Retinal pigment epithelial cell (primary cell): ENCODE data around the gene PPP1R37.

Experiments used
- DNase-seq: peaks from one replicate; pipeline ENCODE4 v3.0.0-alpha.2; 2010; ENCODE audit warnings: low read depth
- H3K4me3 ChIP-seq: 2 replicates; pipeline ENCODE4 v1.5.1; 2011; ENCODE audit warnings: mild to moderate bottlenecking, low read length, control low read depth, moderate library complexity
- TF ChIP-seq, protein P1 (sequence below): conservative IDR thresholded peaks from 2 replicates; pipeline ENCODE4 v1.5.1; 2011; ENCODE audit warnings: low read depth, low read length, control low read depth, inconsistent platforms

PPP1R37 gene

DNA sequence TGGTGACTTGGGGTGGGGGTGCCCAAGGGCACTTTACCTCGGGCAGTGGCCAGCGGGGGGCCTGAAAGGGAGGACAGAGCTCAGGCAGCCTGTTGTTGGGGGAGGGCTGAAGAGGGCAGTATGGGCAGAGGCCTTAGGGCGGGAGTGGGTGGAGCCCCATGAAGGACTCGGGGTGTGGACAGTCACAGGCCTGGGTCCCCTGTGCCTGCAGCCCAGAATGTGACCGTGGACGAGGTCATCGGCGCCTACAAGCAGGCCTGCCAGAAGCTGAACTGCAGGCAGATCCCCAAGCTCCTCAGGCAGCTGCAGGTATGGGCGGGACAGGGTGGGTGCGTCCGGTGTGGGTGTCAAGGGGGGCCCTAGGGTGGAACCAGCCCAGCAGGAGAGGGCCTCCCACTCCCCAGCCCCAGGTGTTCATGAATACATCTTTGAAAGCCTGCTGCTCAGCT is 45.3 kb downstream of the PPP1R37 start:
- H3K4me3 ChIP-seq: no peak overlapping the region
- DNase-seq: no peak
- TF ChIP-seq, protein P1, sequence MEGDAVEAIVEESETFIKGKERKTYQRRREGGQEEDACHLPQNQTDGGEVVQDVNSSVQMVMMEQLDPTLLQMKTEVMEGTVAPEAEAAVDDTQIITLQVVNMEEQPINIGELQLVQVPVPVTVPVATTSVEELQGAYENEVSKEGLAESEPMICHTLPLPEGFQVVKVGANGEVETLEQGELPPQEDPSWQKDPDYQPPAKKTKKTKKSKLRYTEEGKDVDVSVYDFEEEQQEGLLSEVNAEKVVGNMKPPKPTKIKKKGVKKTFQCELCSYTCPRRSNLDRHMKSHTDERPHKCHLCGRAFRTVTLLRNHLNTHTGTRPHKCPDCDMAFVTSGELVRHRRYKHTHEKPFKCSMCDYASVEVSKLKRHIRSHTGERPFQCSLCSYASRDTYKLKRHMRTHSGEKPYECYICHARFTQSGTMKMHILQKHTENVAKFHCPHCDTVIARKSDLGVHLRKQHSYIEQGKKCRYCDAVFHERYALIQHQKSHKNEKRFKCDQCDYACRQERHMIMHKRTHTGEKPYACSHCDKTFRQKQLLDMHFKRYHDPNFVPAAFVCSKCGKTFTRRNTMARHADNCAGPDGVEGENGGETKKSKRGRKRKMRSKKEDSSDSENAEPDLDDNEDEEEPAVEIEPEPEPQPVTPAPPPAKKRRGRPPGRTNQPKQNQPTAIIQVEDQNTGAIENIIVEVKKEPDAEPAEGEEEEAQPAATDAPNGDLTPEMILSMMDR: no peak

DNA sequence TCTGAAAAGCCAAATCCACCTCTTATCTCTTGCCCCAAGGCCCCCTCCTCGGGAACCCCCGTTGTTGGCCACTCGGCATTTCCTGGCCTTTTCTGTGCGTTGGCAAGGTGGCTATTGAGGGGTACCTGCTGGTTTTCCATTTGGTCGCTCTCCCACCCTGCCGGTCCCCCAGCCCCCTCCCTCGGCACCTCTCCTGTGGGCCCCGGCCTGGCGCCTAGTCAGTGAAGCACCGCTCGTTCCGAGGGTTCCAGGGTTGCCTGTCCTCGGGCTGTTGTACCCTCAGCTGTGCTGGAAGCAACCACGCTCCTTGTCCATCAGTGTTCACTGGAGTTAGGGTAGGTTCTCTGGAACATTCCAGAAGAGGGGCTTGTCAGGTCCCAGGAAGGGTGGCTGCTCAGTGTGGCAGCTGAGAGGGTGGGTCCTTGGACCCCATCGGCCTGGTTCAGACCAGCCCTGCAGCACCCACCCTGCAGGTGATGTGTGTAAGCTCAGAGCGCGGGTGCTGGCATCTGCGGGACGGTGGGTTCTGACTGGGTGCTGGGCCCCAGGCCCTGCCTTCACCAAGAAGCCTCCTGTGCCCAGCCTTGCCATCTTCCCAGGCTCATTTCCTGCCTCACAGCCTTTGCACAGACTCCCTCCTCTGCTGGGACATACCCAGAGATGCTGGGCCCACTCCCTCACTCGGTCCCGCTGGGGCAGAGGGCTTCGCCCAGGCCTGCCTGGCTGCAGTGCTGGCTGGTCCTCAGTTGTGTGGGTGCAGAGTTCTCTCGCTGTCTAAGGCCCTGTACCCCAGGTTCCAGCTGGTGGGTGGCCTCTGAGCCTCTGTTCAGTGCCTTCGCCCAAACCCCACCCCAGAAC is 46.5 kb downstream of the PPP1R37 start:
- H3K4me3 ChIP-seq: no peak overlapping the region
- DNase-seq: no peak
- TF ChIP-seq, protein P1: no peak

DNA sequence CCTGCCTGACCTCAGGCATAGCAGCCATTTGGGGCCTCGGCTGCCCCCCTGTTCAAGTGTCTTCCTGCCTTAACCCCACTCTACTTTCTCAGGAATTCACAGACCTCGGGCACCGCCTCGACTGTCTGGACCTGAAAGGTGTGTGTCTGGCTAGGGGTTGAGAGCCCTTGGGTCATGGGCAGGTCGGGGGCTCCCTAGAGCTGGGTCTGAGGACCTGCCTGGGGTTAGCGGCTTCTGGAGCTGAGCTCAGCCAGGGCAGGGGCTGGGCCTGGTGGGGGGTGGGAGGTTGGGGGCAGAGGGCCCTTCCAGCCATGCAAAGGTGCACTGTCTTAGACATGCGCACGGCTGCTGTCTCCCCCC is 47.1 kb downstream of the PPP1R37 start:
- TF ChIP-seq, protein P1: no peak
- no peak overlapping the region for H3K4me3 ChIP-seq
- DNase-seq: no peak

DNA sequence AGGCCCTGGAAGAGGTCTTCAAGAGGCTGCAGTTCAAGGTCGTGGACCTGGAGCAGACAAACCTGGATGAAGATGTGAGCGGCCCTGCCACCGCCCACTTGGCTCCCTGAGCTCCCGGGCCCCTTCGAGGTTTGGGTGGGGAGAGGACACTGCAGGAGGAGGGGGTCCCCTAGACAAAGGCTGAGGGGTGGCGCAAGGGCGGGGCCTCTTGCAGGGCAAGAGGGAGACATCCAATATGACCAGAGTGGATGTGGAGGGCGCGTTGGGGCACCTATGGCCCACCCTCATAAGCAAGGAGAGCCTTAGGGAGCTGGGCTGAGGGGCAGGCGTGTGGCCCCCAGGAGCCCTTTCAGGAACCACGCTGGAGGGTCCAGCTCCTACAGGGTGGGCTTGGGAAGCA is 47.6 kb downstream of the PPP1R37 start:
- no peak overlapping the region for H3K4me3 ChIP-seq
- DNase-seq: no peak
- TF ChIP-seq, protein P1: no peak

DNA sequence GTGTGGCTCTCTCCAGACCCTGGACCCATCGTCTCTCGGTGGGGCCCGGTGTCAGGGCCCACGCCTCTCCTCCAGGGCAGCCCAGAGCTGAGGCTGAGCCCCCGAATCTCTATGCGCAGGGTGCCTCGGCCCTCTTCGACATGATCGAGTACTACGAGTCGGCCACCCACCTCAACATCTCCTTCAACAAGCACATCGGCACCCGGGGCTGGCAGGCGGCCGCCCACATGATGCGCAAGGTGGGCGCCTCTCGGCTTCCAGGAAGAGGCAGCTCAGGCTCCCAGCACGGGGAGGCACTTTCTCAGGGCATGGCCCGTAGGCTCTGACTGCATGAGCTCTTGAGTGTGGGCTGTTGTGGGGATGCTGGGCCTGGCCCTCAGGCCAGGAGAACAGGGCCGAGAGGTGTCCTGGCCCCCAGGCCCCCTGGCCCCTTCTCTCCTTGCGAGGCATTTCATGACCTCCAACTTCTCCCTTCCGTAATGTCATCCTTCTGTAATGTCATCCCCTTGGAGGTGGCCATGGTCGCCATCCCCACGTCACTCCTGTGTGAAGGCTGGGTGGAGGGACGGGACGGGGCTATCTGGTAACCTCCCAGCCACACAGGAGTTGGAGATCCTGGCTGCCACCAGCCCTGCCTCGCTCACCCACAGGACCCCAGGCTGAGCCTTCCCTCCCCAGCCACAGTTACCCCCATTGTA is 48.4 kb downstream of the PPP1R37 start:
- TF ChIP-seq, protein P1: no peak
- no peak overlapping the region for H3K4me3 ChIP-seq
- DNase-seq: no peak

DNA sequence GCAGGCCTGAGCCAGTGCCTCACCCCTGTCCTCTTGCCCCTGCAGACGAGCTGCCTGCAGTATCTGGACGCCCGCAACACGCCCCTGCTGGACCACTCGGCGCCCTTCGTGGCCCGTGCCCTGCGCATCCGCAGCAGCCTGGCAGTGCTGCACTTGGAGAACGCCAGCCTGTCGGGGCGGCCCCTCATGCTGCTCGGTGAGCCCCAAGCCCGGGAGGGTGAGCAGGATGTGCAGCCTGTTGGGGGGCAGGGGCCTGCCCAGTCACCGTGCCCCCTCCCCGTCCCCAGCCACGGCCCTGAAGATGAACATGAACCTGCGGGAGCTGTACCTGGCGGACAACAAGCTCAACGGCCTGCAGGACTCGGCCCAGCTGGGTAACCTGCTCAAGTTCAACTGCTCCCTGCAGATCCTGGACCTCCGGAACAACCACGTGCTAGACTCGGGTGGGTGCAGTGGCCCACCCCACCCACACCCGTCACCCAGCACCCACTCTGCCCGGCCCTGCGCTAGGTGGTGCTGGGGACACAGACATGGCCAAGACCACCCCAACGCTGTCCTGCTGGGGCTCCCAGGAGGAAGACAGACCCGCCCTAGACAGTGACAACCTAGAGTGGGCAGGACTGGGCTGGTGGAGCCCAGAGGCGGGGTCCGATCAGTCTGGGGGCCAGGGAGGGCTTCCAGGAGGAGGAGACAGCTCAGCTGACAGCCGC is 49.2 kb downstream of the PPP1R37 start:
- H3K4me3 ChIP-seq: no peak overlapping the region
- DNase-seq: no peak
- TF ChIP-seq, protein P1: no peak
